ENCODE results near the gene TMEM168. TPM values are rescaled to one million over a fixed set of nuclear protein-coding genes. Genes with fewer than 3 reads are reported as not detected.
"Not testable (repeated sequence)": the region's sequence is repeated elsewhere in the genome, so short reads cannot be mapped to it uniquely, and the experiment has no call there.

Gene TMEM168
- total RNA-seq, 1 donor from 2014 or later, result 35.1 TPM

GRCh38 chr7:112799448-112800120 is 9.4 kb upstream of the TMEM168 start:
- Mint-ChIP-seq H3K4me1 (no peaks in the 10 kb centered on the region), H3K4me3 (no peak overlapping the region), H3K27ac (peak overlapping the region; percentile 13), H3K27me3 (ENCODE audit: low read depth) (no peaks in the 10 kb centered on the region), H3K9me3 (no peaks in the 10 kb centered on the region), H3K36me3 (no peaks in the 10 kb centered on the region)
- no peak for DNase-seq (ENCODE audit: low spot score in 2 of 2, unreplicated experiment in 2 of 2)
- no peak for TF ChIP-seq CTCF (IDR thresholded peaks at IDR 0.05; ENCODE audit: unreplicated experiment)

GRCh38 chr7:112798274-112799159 is 8.3 kb upstream of the TMEM168 start:
- Mint-ChIP-seq H3K27ac (no peak overlapping the region), H3K27me3 (ENCODE audit: low read depth) (no peaks in the 10 kb centered on the region), H3K4me1 (no peaks in the 10 kb centered on the region), H3K4me3 (no peak overlapping the region), H3K9me3 (no peaks in the 10 kb centered on the region), H3K36me3 (no peaks in the 10 kb centered on the region)
- TF ChIP-seq CTCF (IDR thresholded peaks at IDR 0.05; ENCODE audit: unreplicated experiment), result no peak
- DNase-seq (ENCODE audit: low spot score in 2 of 2, unreplicated experiment in 2 of 2), result no peak

- H3K27me3 Mint-ChIP-seq (ENCODE audit: low read depth); H3K4me1 Mint-ChIP-seq; DNase-seq (ENCODE audit: low spot score in 2 of 2, unreplicated experiment in 2 of 2); H3K4me3 Mint-ChIP-seq; H3K36me3 Mint-ChIP-seq; H3K27ac Mint-ChIP-seq; H3K9me3 Mint-ChIP-seq: not testable (repeated sequence)
These were observed 6.4 kb upstream of the TMEM168 start for GRCh38 chr7:112796552-112796951.

- DNase-seq (ENCODE audit: low spot score in 2 of 2, unreplicated experiment in 2 of 2), result no peak
- Mint-ChIP-seq H3K36me3 (peaks cover 2% of the 10 kb centered on the region), H3K27me3 (ENCODE audit: low read depth) (no peaks in the 10 kb centered on the region), H3K9me3 (peaks cover 3% of the 10 kb centered on the region), H3K4me3 (no peak overlapping the region), H3K4me1 (peaks cover 17% of the 10 kb centered on the region), H3K27ac (no peak overlapping the region)
- TF ChIP-seq CTCF (IDR thresholded peaks at IDR 0.05; ENCODE audit: unreplicated experiment), result no peak
These were observed 2.2 kb upstream of the TMEM168 start for GRCh38 chr7:112792441-112792840.

GRCh38 chr7:112791465-112792168 is 1.4 kb upstream of the TMEM168 start:
- DNase-seq (ENCODE audit: low spot score in 2 of 2, unreplicated experiment in 2 of 2), result no peak
- Mint-ChIP-seq H3K27ac (no peak overlapping the region), H3K4me3 (peak overlapping the region; percentile 81), H3K36me3 (peaks cover 4% of the 10 kb centered on the region), H3K27me3 (ENCODE audit: low read depth) (no peaks in the 10 kb centered on the region), H3K4me1 (peaks cover 18% of the 10 kb centered on the region), H3K9me3 (peaks cover 3% of the 10 kb centered on the region)
- TF ChIP-seq CTCF (IDR thresholded peaks at IDR 0.05; ENCODE audit: unreplicated experiment), result no peak
